Measurements from ENCODE around the gene CLRN1.
"Not testable (repeated sequence)": the region's sequence is repeated elsewhere in the genome, so short reads cannot be mapped to it uniquely, and the experiment has no call there.

CLRN1 gene, protein sequence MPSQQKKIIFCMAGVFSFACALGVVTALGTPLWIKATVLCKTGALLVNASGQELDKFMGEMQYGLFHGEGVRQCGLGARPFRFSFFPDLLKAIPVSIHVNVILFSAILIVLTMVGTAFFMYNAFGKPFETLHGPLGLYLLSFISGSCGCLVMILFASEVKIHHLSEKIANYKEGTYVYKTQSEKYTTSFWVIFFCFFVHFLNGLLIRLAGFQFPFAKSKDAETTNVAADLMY

DNA sequence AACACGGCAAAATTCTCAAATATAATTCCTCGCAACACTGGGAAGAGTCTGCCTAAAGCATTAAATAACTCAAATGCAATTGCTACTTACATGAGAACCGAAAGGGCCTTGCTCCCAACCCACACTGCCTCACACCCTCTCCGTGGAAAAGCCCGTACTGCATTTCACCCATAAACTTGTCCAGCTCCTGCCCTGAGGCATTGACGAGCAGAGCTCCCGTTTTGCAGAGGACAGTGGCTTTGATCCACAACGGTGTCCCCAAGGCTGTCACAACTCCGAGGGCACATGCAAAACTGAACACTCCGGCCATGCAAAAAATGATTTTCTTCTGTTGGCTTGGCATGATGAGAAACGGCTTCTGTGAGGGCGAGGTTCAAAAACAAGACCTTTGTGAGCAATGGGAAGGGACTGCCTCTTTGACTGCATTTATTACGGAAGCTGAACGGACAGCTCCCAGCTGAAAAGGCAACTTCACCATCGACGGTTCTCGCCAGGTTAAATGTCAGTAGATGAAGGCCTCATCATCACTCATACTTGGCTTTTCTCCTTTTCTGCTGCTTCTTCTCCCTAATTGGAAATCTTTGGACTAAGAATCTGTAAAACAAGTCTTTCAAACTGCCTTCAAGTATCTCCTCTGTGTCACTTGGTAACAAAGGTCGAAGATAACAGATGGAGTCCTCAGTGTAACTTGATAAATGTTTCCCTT is at the start of gene CLRN1:
TSS of gene CLRN1 (minus strand) at position 362 of the 706 bp plus-strand sequence. CDS start at position 343, 19 bp downstream.
- no peak within 1 kb of the TSS for H3K4me3 ChIP-seq
- no peak within 1 kb of the TSS for H3K27ac ChIP-seq

DNA sequence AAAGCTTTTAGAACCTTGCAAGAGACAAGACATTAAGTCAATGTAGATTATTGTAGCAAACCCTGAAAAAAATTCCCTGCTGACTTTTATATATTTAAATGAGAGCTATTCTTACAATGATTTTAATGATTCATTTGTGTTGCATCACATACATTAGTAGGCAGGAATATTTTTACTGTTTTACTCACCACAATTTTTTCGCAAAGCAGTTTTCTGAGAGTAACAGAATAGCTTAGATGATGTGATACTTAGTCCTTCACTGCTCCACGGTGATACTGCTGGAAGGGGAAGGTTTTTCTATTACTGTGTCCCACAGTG is 43.9 kb upstream of the CLRN1 start:
- no peak overlapping the region for H3K27ac ChIP-seq
- no peak overlapping the region for H3K4me3 ChIP-seq

DNA sequence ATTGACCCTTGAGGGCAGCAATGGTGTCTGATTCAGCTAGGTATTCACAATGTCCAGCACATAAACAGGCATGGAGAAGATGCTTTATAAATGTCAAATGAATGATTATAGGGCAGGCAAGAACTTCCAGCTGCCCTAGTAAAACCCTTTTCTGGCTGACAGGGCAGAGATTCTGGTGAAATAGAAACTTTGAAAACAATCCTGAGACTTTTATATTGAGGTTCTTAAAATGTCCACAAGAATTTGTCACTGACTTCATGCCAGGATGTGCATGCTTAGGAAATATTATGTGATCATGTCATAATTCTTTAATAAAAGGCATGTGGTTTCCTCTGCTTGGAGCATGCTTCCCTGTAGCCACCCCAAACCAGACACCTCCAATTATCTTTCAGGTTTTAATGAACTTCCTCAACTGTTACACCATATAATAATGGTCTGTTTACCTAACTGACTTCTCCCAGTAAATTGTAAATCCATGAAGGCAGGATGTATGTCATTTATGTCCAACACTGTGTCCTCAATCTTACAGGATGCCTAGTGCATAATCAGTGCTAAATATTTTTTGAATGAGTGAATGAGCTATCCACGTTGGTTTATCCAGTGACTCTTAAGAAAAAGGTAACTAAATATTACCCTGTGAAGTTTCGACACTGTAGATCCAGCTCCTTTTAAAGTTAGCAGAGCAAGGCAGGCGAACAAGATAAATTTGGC is 43.4 kb upstream of the CLRN1 start:
- Histone ChIP-seq H3K4me3 (no peak overlapping the region), H3K27ac (no peak overlapping the region)

DNA sequence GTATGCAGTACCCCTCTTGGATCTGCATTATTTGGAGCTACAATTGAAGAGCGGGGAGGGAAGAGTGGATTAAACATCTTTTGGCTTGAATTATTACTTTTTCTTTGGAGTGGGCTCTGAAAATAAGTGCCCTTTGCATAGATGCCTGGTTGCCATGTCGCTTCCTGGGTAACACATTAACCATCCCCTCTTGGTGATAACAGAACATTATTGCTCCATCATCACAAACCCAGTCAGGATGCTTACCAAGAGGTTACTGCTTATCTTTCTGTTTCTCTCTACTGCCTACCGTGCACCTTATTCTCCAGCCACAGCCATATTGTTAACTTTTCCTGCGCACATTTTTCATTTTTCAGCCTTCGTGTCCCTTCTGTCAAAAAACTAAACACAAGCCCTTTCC is 42.7 kb upstream of the CLRN1 start:
- H3K27ac ChIP-seq = no peak overlapping the region
- H3K4me3 ChIP-seq = no peak overlapping the region

DNA sequence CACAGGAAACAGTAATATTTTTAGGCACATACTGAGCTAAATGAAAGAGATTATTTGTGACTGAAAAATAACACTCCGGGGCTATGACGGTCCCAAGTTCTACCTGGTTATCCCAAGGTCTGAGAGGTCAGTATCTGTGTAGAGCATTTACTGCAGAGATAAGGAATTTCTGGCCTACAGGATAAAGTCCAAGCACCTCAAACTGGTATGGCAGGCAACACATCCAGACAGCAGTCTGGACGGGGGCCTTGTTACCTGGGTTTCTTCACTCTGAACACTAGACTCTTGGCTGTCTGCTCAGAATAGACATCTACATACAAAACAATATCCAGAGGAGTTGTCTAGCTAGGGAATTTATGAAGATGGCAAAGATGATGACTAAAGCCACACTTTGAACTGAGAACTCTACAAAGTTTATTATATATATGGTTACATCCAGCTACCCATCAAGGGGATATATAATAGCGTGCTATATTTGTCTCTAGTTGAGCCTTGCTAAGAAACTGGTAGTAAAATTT is 42.0 kb upstream of the CLRN1 start:
- Histone ChIP-seq H3K27ac (no peak overlapping the region), H3K4me3 (no peak overlapping the region)

DNA sequence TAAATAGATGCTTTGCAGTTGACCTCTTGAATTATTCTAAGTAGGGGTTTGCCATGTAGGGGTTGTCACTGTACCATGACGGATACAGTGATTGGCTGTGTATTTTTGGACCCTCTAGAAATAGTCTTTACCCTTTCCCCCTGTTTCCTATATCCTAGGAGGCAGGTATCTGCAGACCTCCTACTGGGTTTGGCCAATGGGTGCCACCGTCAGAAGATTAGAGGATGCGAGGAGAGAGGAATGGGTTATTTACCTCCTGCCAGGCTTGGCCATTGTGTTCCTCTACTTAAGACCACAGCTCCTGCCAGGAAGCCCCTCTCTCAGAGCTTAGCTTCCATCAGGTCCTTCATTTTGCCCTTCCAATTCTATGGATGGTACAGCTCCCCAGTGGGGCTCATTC is 40.2 kb upstream of the CLRN1 start:
- Histone ChIP-seq H3K27ac (no peak overlapping the region), H3K4me3 (no peak overlapping the region)

DNA sequence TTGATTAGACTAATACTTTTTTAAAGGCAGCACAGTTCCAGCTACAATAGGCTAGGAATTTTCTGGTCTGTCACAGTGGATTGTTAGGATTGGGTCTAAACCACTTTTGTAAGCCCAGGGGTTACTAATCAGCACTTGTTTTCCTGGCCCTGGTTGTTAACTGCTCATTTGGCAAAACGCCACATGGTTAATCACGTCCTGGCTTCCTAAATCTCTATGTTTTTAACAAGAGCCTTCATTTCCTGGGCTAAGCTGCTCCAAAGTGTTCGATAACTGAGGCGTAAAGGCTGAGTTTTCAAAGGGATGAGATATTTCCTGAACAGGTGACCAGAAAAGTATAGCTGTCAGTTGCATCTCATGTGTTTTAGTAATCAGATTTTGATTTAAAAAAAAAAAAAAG is 38.9 kb upstream of the CLRN1 start:
- no peak overlapping the region for H3K4me3 ChIP-seq

DNA sequence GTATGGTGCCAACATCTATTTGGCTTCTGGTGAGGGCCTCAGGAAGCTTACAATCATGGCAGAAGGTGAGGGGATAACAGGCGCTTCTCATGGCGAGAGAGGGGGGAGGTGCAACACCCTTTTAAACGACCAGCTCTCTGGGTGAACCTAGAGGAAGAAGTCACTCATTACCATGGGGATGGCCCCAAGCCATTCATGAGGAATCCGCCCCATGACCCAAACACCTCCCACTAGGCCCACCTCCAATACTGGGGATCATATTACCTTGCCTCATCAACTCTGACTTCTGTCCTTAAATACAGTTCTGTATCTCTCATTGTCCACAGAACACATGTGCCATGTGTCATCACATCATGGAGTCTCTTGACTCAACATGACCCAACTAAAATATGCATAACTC is 37.5 kb upstream of the CLRN1 start:
- H3K27ac ChIP-seq = no peak overlapping the region

More for the DNA sequence above, 38.9 kb upstream of the CLRN1 start:
- no peak overlapping the region for H3K27ac ChIP-seq

DNA sequence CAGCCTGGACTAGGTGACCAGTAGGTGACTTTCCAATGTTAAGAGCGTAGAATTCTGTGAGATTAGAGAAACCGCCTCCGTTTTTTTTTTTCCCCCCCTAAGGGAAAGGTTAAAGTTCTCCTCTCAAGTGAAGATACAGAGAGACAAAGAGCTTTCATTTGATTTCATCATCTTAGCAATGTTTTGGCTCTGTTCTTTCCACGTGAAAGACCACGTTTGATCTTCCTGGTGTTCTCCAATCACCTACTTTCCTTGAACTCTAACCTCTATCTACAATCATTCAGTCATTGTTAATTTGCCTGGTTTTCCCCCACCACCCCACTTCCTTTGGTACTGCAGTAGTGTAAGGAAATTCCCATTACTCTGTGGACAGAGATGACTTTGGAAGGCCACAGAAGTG is 36.9 kb upstream of the CLRN1 start:
- no peak overlapping the region for H3K4me3 ChIP-seq
- no peak overlapping the region for H3K27ac ChIP-seq

More for the DNA sequence above, 37.5 kb upstream of the CLRN1 start:
- H3K4me3 ChIP-seq = no peak overlapping the region

DNA sequence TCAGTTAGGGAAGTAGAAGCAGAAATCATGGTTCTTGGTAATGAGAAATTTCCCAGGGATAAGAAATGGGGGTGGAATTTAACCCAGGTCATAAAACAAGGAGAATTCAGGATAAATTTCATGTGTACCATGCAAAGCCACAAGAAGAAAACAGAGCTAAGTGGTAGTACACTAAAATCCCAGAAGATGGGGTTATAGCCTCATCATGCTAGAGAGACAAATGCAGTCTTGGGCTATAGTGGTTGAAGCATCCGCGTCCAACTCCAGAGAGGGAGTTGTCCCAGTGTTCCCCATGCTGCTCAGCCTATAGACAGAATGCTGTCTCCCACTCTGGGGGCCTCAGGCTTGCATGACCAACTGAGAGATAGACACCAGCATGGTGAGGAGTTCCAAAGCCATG is 36.2 kb upstream of the CLRN1 start:
- no peak overlapping the region for H3K4me3 ChIP-seq
- H3K27ac ChIP-seq = no peak overlapping the region

DNA sequence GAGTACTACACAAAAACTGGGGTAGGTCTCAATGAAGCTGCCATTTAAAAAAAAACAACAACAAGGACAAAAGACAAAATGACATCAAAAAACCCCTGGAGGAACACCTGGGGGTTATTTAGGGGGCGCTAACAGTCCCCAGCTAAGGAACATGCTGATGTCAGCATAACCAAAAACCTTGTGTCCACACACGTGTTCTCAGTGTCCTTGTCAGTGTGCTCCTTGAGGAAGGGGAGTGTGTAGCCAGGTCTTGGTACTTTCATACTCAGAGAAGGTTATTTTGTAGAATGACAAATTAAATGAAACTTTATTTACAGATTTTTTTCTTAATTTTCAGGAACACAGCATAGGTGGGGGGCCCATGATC is 31.2 kb upstream of the CLRN1 start:
- no peak overlapping the region for H3K4me3 ChIP-seq
- H3K27ac ChIP-seq = no peak overlapping the region

DNA sequence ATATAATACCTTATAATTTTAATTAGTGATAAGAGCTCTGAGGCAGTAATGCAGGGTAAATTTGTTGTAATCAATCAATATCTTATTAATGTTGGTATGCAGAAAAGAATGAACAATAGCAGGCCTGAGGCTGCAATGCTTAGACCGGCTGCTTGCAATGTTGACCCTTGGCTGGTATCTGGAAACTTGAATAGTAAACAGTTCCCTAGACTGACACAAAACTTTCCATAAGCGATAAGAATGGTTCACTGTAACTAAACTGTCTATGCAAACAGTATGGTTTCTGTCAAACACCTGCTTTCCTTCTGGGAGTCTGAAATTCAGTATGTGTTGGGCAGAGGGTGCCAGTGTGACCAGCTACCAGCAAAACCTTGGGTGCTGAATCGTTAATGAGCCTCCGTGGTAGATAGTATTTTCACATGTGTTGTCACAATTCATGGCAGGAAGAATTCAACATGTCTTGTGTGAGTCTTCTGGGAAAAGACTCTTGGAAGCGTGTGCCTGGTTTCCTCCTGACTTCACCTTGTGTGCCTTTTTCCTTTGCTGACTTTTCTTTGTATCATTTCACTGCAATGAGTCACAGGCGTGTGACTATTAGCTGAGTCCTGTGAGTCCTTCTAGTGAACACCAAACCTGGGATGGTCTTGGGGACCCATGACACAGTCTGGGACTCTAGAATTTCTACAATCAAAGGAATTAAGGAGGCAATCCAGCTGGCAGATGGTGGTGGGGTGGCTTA is 30.7 kb upstream of the CLRN1 start:
- Histone ChIP-seq H3K27ac (no peak overlapping the region), H3K4me3 (no peak overlapping the region)

DNA sequence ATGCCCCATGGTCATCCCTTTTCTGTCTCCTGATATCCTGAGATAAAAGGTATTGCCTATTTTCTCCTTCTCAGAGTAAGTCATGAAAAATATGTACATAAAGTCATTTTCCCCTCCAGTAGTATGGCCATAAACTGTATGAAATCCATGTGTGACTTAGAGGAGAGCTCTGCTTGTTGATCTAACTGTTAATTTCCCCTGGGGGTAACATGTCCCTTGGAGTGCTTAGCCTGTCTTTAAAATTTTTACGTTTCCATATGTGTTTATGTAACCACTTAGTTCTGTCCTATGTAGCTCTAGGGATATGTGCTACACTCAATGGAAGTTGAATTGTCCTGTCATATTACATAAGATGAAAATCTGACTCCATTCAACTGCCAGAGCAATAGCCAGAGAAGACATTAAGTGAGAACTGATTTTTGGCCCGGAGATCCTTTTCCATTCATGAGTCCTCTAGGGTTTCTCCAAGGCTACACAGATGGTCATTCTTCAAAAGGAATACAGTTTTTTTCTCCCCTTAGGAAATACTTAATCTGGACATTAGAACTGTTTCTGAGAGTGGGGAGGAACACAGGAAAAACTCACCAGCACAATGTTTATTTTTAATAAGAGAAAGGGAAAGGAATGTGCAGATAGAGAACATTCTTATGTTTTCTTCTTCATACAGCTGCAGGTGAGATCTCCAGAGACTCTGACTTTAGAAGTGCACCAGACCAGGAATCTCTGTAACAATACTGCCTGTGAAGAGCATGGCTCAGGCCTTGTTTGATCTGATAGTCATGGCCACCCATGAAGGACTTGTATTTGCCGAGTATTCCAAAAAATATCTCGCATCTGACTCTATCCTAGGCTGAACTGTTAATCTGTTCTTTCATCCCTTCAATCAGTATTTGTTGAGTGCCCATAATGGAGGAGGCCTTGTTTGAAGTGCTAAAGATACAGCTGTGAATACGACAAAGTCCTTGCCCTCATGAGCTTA is 29.8 kb upstream of the CLRN1 start:
- Histone ChIP-seq H3K27ac (no peak overlapping the region), H3K4me3 (no peak overlapping the region)

DNA sequence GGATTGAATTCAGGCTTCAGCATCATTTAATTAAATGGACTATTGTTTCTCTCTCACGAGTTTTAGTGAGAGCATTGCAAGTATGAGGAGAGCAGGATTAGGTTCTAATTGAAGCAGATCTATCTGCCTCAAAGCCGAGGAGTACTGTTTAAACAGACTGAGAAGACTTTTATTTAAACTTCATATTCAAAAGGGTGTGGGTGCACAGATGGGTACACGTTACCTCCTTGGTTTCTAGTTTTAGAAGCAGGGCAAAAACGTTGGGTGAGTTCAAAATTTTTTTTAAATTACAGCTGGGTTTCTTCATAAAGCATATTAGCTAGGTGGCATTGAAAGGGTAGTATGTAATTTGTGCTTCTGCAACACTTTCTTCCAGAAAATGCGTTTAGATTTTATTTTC is 26.5 kb upstream of the CLRN1 start:
- H3K4me3 ChIP-seq = no peak overlapping the region

DNA sequence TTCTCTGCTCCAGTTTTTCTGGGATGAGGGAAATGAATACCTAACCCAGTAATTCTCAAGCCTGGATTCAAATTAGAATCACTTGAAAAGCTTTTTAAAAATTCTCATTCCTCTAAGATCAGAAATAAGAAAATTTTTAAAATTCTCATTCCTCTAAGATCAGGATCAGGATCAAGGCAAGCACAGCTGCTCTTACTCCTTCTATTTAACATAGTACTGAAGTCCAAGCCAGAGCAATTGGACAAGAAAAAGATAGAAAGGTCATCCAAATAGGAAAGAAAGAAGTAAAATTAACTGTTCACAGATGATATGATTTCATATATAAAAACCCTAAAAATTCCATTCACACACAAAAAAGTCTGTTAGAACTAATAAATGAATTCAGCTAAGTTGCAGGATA is 24.2 kb upstream of the CLRN1 start:
- H3K4me3 ChIP-seq = no peak overlapping the region
- no peak overlapping the region for H3K27ac ChIP-seq

More for the DNA sequence above, 26.5 kb upstream of the CLRN1 start:
- H3K27ac ChIP-seq = no peak overlapping the region

DNA sequence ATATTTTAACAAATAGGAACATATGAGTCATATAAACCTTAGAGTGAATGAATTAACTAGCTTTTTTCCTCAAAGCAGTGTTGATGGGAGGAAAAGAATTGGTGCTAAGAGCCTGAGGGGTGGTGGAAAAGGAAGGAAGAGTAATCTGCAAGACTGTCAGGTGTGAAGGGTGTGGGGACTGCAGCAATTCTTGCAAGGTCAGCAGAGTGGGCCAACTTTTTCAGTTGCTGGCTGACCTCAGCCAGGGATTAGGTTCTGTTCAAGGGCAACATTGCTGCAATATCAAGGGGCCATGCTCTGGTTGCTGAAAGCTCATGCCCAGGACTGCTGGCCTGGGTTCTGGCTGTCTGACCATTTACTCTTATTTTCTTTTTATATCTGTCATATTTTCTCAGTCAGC is 23.0 kb upstream of the CLRN1 start:
- Histone ChIP-seq H3K27ac (no peak overlapping the region), H3K4me3 (no peak overlapping the region)

DNA sequence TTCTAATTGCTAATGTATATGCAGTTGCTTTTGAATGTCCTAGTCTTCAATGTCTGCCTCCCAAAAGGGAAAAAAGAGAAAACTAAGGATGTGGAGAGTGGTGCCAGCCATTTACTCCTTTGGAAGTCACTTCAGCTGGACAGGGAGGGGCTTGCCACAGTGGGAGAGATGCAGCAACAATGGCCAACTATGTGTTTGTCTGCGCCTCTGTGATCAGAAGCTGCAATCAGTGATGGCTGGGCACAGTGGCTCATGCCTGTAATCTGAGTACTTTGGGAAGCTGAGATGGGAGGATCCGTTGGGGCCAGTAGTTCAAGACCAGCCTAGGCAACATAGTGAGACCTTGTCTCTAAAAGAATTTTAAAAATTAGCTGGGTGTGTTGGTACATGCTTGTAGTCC is 16.7 kb upstream of the CLRN1 start:
- H3K4me3 ChIP-seq = no peak overlapping the region
- no peak overlapping the region for H3K27ac ChIP-seq

DNA sequence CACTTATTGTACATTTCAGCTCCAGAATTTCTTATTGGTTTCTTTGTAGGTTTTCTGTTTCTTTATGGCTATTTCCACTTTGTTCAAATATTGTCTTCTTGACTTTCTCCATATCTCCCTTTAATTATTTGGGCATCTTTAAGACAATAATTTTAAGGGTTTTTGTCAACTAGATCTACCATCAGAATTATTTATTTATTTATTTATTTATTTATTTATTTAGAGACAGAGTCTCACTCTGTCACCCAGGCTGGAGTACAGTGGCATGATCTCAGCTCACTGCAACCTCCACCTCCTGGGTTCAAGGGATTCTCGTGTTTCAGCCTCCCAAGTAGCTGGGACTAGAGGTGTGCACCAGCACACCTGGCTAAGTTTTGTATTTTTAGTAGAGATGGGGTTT is 15.9 kb upstream of the CLRN1 start:
- not testable (repeated sequence) for H3K4me3 ChIP-seq, H3K27ac ChIP-seq

DNA sequence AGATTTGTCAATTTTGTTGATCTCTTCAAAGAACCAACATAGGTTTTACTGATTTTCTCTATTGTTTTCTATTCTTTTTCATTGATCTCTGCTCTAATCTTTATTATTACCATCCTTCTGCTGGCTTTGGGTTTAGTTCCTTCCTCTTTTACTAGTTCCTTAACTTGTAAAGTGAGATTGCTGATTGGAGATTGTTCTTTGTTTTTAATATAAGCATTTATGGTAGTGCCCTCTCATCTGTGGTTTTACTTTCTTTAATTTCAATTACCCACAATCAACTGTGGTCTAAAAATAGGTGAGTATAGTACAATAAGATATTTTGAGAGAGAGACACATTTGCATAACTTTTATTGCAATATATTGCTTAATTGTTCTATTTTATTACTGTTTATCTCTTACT is 13.2 kb upstream of the CLRN1 start:
- Histone ChIP-seq H3K27ac (no peak overlapping the region), H3K4me3 (no peak overlapping the region)
